NCI-H1048 (cell line): Measurements from ENCODE around the gene IQSEC1.
"Not testable (repeated sequence)": the region's sequence is repeated elsewhere in the genome, so short reads cannot be mapped to it uniquely, and the experiment has no call there.

Experiments
- DNase-seq: peaks from one replicate; lab custom pipeline; 2025; lab: John Stamatoyannopoulos, UW

The IQSEC1 gene

DNA sequence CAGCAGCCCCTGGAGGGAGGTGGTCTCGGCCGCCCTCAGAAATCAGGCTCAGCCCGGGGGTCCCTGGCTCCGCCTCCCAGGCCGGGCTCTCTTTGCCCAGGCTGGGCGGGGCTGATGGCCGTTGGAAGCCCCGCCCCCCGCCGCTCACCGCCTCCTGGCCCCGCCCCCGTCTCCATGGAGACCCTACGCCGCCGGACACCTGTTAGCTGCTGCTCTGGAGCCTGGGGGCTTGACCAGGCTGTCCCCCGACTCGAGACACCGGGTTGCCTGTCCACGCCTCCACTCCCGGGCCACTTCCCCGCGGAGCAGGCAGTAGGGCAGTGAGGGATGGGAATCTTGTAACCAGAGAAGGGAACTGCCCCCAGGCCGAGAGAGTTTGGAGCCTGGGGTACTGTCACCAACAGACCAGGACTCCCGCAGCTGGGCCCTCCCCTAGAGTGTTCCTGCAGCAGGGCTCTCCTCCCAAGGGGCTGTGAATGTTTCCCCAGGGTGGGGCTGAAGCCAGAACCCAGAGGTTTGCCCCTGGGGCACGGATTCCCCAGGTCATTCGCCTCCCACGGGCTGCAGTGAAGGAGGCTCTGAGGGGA lies 204.1 kb downstream of the IQSEC1 start:
- DNase-seq = no peak

DNA sequence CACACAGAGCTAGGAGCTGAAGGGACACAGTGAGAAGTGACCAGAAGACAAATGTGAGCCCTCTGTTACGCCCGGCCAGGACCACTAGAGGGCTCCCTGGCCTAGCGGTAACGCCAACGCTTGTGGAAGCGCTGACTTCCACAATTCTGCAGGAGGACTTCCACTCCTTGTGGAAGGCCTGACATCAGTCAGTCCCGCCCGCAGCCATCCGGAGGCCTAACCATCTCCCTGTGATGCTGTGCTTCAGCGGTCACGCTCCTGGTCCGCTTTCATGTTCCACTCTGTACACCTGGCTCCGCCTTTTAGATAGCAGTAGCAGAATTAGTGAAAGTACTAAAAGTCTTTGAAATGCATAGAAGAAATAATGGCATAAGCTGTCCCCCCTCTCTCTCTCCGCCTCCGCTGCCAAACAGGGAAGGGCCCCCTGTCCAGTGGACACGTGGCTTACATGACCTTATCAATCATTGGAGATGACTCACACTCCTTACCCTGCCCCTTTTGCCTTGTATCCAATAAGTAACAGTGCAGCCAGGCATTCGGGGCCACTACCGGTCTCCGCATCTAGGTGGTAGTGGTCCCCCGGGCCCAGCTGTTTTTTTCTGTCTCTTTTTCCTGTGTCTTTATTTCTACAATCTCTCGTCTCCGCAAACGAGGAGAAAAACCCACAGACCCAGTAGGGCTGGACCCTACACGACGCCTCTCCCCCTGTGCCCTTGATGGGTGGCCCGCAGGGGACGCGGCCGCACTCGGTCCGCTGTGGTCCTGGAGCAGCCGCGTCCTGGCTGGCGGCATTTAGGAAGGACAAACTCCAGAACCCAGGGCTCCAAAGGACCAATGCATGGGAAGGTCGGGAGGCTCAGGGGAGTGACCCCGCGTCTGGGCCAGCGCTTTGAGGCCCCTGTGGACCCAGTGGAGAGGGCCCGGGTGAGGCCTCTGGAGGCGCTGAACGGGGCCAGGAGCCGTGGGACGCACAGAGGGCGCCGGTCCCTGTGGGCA lies 204.9 kb downstream of the IQSEC1 start:
- DNase-seq = peak; percentile 6

DNA sequence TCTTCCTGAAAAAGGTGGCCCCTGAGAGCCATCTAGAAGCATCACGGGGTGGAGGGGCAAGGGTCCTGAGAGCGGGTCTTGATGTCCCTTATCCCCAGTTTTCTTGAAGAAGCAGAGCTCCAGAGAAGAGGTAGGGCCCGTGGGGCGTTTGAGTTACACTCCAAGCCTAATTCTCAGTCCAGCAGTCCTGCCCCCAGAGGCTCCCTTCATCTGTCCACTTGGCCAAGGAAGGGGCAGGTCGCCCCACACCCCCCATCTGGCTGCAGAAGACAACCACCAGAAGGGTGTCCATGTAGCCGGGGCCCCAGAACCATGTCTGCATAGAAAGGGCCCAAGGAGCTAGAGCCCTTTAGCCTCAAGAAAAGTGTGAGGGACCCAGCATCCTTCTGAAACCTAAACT lies 206.4 kb downstream of the IQSEC1 start:
- DNase-seq = no peak

DNA sequence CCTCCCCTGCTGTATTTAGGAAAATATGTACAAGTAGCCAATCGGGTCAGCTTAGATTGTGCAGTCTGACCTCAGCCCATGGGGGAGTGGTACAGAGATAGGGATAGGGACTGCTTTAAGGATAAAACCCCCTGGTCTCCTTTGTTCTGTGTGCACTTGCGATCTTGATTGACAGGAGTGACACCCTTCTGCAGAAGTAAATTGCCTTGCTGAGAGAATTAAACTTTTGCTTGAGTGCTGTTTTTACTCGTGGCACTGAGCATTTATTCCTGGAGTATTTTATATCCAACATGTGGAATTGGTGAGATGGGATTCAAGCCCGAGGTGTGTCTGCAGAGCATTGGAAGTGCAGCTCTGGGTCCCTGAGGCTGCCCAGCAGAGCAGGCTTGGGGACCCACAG lies 208.0 kb downstream of the IQSEC1 start:
- DNase-seq = no peak

DNA sequence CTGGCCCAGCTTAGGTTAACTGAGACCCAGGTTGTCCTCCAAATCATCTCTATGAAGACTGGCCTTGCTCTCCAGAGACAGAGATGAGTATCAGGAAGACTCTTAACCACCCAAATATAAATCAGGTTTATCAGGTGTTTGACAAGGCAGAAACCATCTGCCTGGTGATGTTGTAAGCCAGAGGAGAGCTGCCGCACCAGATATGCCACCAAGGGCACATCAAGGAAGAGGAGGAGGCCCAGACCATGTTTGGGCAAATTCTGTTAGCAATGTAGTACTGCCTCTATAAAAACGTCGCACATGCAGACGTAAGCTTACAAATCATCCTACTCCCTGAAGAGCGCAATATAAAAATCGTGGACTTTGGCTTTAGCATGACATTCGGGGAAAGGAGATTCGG lies 210.8 kb downstream of the IQSEC1 start:
- no peak for DNase-seq

DNA sequence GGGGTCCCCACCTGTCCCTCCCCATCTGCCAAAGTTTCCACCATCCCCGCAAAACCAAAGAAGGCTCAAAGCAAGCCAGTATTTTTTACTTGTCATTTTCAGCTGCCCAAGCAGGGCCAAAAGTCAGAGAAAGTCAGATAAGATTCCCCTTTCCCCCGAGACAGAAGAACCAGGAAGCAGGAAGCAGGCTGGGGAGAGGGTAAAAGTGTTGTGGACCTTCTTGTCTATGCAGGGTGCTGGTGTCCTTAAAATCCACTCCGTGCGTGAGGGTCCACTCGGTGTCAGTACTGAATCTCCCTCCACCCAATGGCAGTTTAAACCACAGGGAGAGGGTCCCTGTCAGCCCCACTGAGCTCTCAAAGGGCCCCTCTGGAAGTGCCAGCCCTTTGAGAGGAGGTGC lies 211.6 kb downstream of the IQSEC1 start:
- no peak for DNase-seq

DNA sequence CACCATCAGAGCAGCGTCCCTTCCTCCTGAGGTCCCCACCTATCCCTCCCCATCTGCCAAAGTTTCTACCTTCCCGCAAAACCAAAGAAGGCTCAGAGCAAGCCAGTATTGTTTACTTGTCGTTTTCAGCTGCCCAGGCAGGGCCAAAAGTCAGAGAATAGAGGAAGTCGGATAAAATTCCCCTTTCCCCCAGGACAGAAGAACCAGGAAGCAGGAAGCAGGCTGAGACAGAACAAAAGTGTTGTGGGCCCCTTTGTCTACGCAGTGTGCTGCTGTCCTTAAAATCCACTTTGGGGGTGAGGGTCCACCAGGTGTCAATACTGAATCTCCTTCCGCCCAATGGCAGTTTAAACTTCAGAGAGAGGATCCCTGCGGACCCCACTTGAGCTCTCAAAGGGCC lies 213.4 kb downstream of the IQSEC1 start:
- no peak for DNase-seq

DNA sequence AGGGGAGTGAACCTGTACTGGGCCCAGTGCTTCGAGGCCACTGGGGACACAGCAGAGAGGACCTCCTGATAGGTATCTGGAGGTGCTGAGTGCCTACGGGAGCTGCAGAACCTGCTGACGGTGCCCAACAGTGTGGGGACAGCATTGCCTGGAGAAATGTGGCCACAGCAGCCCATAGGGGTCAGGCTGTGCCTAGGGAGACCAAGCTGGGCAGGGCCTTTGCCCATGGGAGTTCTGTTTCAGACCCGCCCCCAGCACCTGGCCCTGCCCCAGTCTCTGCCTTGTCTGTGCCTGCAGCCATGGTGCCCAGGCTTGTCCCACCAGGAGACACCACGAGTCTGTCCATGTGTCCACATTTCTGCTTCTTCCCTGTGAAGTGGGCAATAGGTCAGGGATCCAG lies 216.6 kb downstream of the IQSEC1 start:
- DNase-seq = no peak

DNA sequence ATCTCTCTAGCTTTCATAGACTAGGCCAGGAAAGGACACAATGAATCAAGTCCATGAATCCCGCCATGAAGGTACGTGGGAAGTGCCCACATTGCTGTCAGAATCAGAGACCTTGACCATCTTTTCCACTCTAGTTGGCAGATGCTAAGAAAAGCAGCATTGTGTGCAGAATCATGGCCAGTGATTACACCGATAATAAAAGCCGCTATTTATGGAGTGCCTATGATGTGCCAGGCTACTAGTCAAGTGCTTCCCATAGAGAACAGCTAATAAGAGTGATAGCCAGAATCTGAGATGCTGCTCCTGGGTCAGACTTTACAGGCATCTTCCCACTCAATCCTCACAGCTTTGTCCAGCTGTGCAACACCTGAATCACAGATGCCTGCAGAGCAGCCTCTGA lies 218.7 kb downstream of the IQSEC1 start:
- no peak for DNase-seq

DNA sequence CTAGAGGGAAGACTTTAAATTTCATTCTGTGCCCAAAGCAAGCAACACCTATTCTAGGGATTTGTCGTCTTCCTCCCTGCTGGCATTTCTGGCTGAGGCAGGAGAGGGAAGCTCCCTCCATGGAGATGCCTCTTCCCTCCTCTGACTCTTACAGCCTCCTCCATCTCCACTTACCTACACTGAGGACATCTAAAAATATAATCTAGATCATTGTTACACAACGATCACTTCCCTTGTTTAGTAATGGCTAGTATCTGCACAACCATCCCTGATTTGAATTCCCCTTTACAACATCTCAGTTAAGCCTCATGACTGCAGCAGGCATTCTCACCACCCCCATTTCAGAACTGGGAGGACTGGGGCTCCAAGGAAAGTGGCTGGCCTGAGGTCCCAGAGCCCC lies 219.4 kb downstream of the IQSEC1 start:
- not testable (repeated sequence) for DNase-seq

DNA sequence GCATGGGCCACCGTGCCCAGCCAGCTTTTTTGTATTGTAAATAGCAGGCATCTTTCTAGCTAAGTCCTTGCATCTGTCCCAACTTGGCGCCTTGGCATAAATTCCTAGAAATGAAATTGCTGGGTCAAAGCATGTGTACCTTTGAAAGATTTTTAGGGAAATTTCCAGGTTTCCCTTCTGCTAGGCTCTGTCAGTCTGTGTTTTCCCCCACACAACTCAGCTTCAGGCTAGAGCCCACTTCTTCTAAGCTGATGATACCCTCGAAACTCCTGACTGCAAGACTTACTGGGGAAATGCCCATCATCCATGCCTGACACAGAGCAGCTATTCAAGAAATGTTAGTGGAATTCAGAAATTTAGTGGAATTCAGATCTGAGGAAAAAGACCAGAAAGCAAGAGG lies 221.0 kb downstream of the IQSEC1 start:
- DNase-seq = no peak
